Measurements from ENCODE around the gene PSMB5.

DNA sequence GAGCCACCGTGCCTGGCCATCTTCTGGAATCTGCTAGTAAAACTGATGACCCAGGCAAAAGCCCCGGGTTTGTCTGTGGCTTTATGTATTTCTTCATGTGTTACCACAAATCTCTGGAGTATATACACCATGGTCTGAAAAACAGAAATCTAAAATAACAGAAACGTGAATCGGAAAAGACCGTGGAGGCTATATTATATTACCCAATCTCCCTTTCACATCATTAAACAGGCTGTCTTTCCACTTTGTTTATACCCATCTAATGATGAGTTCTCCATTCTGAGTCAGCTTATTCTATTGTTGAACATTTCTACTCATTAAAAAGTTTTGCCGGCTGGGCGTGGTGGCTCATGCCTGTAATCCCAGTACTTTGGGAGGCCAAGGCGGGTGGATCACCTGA lies 42.8 kb downstream of the PSMB5 start:
- TF ChIP-seq, protein P1, sequence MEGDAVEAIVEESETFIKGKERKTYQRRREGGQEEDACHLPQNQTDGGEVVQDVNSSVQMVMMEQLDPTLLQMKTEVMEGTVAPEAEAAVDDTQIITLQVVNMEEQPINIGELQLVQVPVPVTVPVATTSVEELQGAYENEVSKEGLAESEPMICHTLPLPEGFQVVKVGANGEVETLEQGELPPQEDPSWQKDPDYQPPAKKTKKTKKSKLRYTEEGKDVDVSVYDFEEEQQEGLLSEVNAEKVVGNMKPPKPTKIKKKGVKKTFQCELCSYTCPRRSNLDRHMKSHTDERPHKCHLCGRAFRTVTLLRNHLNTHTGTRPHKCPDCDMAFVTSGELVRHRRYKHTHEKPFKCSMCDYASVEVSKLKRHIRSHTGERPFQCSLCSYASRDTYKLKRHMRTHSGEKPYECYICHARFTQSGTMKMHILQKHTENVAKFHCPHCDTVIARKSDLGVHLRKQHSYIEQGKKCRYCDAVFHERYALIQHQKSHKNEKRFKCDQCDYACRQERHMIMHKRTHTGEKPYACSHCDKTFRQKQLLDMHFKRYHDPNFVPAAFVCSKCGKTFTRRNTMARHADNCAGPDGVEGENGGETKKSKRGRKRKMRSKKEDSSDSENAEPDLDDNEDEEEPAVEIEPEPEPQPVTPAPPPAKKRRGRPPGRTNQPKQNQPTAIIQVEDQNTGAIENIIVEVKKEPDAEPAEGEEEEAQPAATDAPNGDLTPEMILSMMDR (IDR thresholded peaks at IDR 0.05): no peak
- TF ChIP-seq POLR2A (IDR thresholded peaks at IDR 0.05; ENCODE audit: low read depth) (no peak), EP300 (IDR thresholded peaks at IDR 0.05) (no peak), POLR2AphosphoS5 (IDR thresholded peaks at IDR 0.05) (no peak)

All from esophagus muscularis mucosa (tissue), 4 donors.